CD4-positive, alpha-beta memory T cell (primary cell): Measurements from ENCODE around the gene WDR81. TPM values are rescaled to one million over a fixed set of nuclear protein-coding genes. Genes with fewer than 3 reads are reported as not detected.

Experiments
- CTCF ChIA-PET: fragments of 350-600 bp; sonication (Branson Sonifier 250); formaldehyde crosslinking; loops from one replicate; lab custom pipeline; 2021; ENCODE audit warnings: inconsistent platforms; ENCODE audit not compliant: partially characterized antibody; lab: Charles Lee
- POLR2A ChIA-PET: fragments of 350-600 bp; sonication (Branson Sonifier 250); formaldehyde crosslinking; loops from one replicate; lab custom pipeline; 2021; ENCODE audit not compliant: partially characterized antibody; lab: Charles Lee
- DNase-seq, 5 donors: peaks; one replicate each; pipeline versions ENCODE4 v3.0.0 to v3.0.0-alpha.2; 2020 to 2022; ENCODE audit warnings: mixed read lengths in 1 of 5
- H3K27ac ChIP-seq: one replicate; pipeline ENCODE4 v1.7.0; 2013; ENCODE audit warnings: low read depth, low read length
- H3K27me3 ChIP-seq: 2 replicates; pipeline ENCODE4 v1.7.0; 2013; ENCODE audit warnings: mild to moderate bottlenecking, low read length, moderate library complexity; ENCODE audit not compliant: insufficient read depth
- H3K36me3 ChIP-seq: 2 replicates; pipeline ENCODE4 v1.7.0; 2013; ENCODE audit warnings: mild to moderate bottlenecking, low read length, moderate library complexity; ENCODE audit not compliant: insufficient read depth
- H3K4me1 ChIP-seq: 2 replicates; pipeline ENCODE4 v1.7.0; 2013; ENCODE audit warnings: mild to moderate bottlenecking, low read length, moderate library complexity; ENCODE audit not compliant: insufficient read depth
- H3K4me3 ChIP-seq, 2 donors: one replicate each; pipeline ENCODE4 v1.7.0; 2013; ENCODE audit warnings: low read length in 2 of 2, mild to moderate bottlenecking in 1 of 2
- H3K9me3 ChIP-seq, 2 donors: one replicate each; pipeline ENCODE4 v1.7.0; 2013; ENCODE audit warnings: low read length in 2 of 2, control low read depth in 1 of 2; ENCODE audit not compliant: control insufficient read depth in 1 of 2
- H3K27ac Mint-ChIP-seq, 7 donors: one replicate each; pipeline ENCODE4 v1.8.0; 2020 to 2021; ENCODE audit warnings: mixed read lengths in 7 of 7, mild to moderate bottlenecking in 6 of 7, inconsistent platforms in 3 of 7, moderate library complexity in 3 of 7
- H3K27me3 Mint-ChIP-seq, 2 donors: one replicate each; pipeline ENCODE4 v1.8.0; 2020 to 2021; ENCODE audit warnings: mixed read lengths in 2 of 2
- H3K36me3 Mint-ChIP-seq, 2 donors: one replicate each; pipeline ENCODE4 v1.8.0; 2020 to 2021; ENCODE audit warnings: mixed read lengths in 2 of 2, inconsistent platforms in 1 of 2, mild to moderate bottlenecking in 1 of 2
- H3K4me1 Mint-ChIP-seq, 4 donors: one replicate each; pipeline ENCODE4 v1.8.0; 2020 to 2021; ENCODE audit warnings: mixed read lengths in 4 of 4, mild to moderate bottlenecking in 1 of 4
- H3K4me3 Mint-ChIP-seq, 8 donors: one replicate each; pipeline ENCODE4 v1.8.0; 2020 to 2021; ENCODE audit warnings: mixed read lengths in 8 of 8, mild to moderate bottlenecking in 7 of 8, moderate library complexity in 6 of 8, inconsistent platforms in 3 of 8
- H3K9me3 Mint-ChIP-seq, 8 donors: one replicate each; pipeline ENCODE4 v1.8.0; 2020 to 2021; ENCODE audit warnings: mixed read lengths in 8 of 8, mild to moderate bottlenecking in 5 of 8, inconsistent platforms in 3 of 8, moderate library complexity in 1 of 8
- intact Hi-C: fragments of 100-400 bp; cut with micrococcal nuclease; formaldehyde crosslinking; loops from one replicate; pipeline ENCODE4 v1.15.1; 2023
- polyA plus RNA-seq, 2 donors: library from polyadenylated mRNA; unstranded; fragments of 300-500 nt; fragmentation: Illumina TruSeq; gene quantifications; one replicate each; pipeline ENCODE4 v1.2.3, GENCODE V29; 2021
- total RNA-seq, 2 experiments: library from RNA; stranded (reverse); gene quantifications; one replicate each; pipeline ENCODE4 v1.2.3, GENCODE V29; 2021

Gene WDR81
- total and polyA plus RNA-seq, 4 experiments from 2014 or later = 4.4 to 40.3 (median 29.9) TPM

DNA sequence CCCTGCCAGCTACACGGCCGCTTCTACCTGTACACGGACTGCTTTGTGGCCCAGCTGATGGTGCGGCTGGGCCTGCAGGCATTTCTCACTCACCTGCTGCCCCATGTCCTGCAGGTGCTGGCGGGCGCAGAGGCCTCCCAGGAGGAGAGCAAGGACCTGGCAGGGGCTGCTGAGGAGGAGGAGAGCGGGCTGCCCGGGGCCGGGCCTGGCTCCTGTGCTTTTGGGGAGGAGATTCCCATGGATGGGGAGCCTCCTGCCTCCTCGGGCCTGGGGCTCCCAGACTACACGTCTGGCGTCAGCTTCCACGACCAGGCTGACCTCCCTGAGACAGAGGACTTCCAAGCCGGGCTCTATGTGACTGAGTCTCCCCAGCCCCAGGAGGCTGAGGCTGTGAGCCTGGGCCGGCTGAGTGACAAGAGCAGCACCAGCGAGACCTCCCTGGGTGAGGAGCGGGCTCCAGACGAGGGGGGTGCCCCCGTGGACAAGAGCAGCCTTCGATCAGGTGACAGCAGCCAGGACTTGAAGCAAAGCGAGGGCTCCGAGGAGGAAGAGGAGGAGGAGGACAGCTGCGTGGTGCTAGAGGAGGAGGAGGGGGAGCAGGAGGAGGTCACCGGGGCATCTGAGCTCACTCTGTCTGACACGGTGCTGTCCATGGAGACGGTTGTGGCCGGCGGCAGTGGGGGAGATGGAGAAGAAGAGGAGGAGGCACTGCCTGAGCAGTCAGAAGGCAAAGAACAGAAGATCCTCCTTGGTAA is 3.5 kb downstream of the WDR81 start:
- ChIA-PET POLR2A (interaction anchor here (1.7 to 4.0 kb wide), 3 partner anchors 9 to 36 kb away, joined by 5 to 12 read pairs (median 7); no protein-coding TSS in a partner anchor), CTCF (no interaction called here)
- H3K9me3 Mint-ChIP-seq = peaks cover 0 to 2% (median 0%) of the 10 kb centered on the region in 8 donors
- Histone ChIP-seq H3K9me3 (no peaks in the 10 kb centered on the region), H3K4me3 (no peak overlapping the region), H3K27ac (no peak overlapping the region), H3K36me3 (peaks cover 16% of the 10 kb centered on the region), H3K27me3 (no peaks in the 10 kb centered on the region), H3K4me1 (peaks cover 46% of the 10 kb centered on the region)
- no peaks in the 10 kb centered on the region for H3K27me3 Mint-ChIP-seq
- DNase-seq = no peak
- peaks cover 11 to 52% (median 24%) of the 10 kb centered on the region in 4 donors for H3K4me1 Mint-ChIP-seq
- H3K27ac Mint-ChIP-seq = peak overlapping the region in 2 of 7 donors; percentile 36 to 53
- peaks cover 8 to 26% of the 10 kb centered on the region in 2 donors for H3K36me3 Mint-ChIP-seq
- intact Hi-C loops = no loop called here
- H3K4me3 Mint-ChIP-seq = peak overlapping the region in 1 of 8 donors; percentile 36

GRCh38 chr17:1729966-1730325 is 5.4 kb downstream of the WDR81 start:
- H3K9me3 Mint-ChIP-seq = no peaks in the 10 kb centered on the region
- Histone ChIP-seq H3K36me3 (peaks cover 16% of the 10 kb centered on the region), H3K27me3 (no peaks in the 10 kb centered on the region), H3K9me3 (no peaks in the 10 kb centered on the region), H3K27ac (no peak overlapping the region), H3K4me3 (no peak overlapping the region), H3K4me1 (peaks cover 35% of the 10 kb centered on the region)
- DNase-seq = no peak
- ChIA-PET POLR2A (interaction anchor here (1.6 kb wide), 1 partner anchor 13 kb away, joined by 5 read pairs; the partner anchor contains the start of gene SERPINF2), CTCF (no interaction called here)
- peaks cover 12 to 45% (median 16%) of the 10 kb centered on the region in 4 donors for H3K4me1 Mint-ChIP-seq
- H3K4me3 Mint-ChIP-seq = peak overlapping the region in 2 of 8 donors; percentile 31 to 42
- H3K27me3 Mint-ChIP-seq = no peaks in the 10 kb centered on the region
- peak overlapping the region in 2 of 7 donors; percentile 68 to 88 for H3K27ac Mint-ChIP-seq
- intact Hi-C loops = no loop called here
- peaks cover 8 to 30% of the 10 kb centered on the region in 2 donors for H3K36me3 Mint-ChIP-seq

GRCh38 chr17:1730326-1731193 is 6.1 kb downstream of the WDR81 start:
- peaks cover 16% of the 10 kb centered on the region for H3K36me3 ChIP-seq
- Mint-ChIP-seq H3K36me3 (peaks cover 8 to 29% of the 10 kb centered on the region in 2 donors), H3K27me3 (no peaks in the 10 kb centered on the region), H3K9me3 (no peaks in the 10 kb centered on the region), H3K4me3 (no peak overlapping the region), H3K27ac (no peak overlapping the region), H3K4me1 (peaks cover 11 to 45% (median 13%) of the 10 kb centered on the region in 4 donors)
- DNase-seq = no peak
- H3K9me3 ChIP-seq = no peaks in the 10 kb centered on the region
- POLR2A ChIA-PET = interaction anchor here (0.7 to 1.9 kb wide), 3 partner anchors 13 to 33 kb away, joined by 3 to 8 read pairs (median 5); partner anchors contain the start of gene SERPINF2
- H3K27me3 ChIP-seq = no peaks in the 10 kb centered on the region
- no peak overlapping the region for H3K4me3 ChIP-seq
- no peak overlapping the region for H3K27ac ChIP-seq
- H3K4me1 ChIP-seq = peaks cover 29% of the 10 kb centered on the region
- intact Hi-C loops = no loop called here
- CTCF ChIA-PET = interaction anchor here (1.4 kb wide), 1 partner anchor 22 kb away, joined by 3 read pairs; no protein-coding TSS in a partner anchor

- CTCF ChIA-PET = interaction anchor here (1.4 kb wide), 1 partner anchor 21 kb away, joined by 3 read pairs; no protein-coding TSS in a partner anchor
- peaks cover 9 to 43% (median 10%) of the 10 kb centered on the region in 4 donors for H3K4me1 Mint-ChIP-seq
- no peak overlapping the region for H3K4me3 Mint-ChIP-seq
- POLR2A ChIA-PET = interaction anchor here (1.6 to 1.9 kb wide), 2 partner anchors 12 to 15 kb away, joined by 5 to 8 read pairs; partner anchors contain the start of gene SERPINF2
- Histone ChIP-seq H3K36me3 (peaks cover 16% of the 10 kb centered on the region), H3K4me1 (peaks cover 27% of the 10 kb centered on the region), H3K27me3 (no peaks in the 10 kb centered on the region), H3K9me3 (no peaks in the 10 kb centered on the region), H3K4me3 (no peak overlapping the region), H3K27ac (no peak overlapping the region)
- H3K9me3 Mint-ChIP-seq = no peaks in the 10 kb centered on the region
- intact Hi-C loops = no loop called here
- no peak overlapping the region for H3K27ac Mint-ChIP-seq
- H3K27me3 Mint-ChIP-seq = no peaks in the 10 kb centered on the region
- H3K36me3 Mint-ChIP-seq = peaks cover 8 to 29% of the 10 kb centered on the region in 2 donors
- no peak for DNase-seq
These were observed 6.6 kb downstream of the WDR81 start for GRCh38 chr17:1731194-1731506.

- ChIA-PET POLR2A (interaction anchor here (0.5 to 1.9 kb wide), 5 partner anchors 16 to 138 kb away, joined by 3 to 8 read pairs (median 3); no protein-coding TSS in a partner anchor), CTCF (interaction anchor here (1.4 to 1.8 kb wide), 3 partner anchors 11 to 51 kb away, joined by 3 to 6 read pairs (median 6); no protein-coding TSS in a partner anchor)
- no peak overlapping the region for H3K4me3 ChIP-seq
- intact Hi-C loops = no loop called here
- no peaks in the 10 kb centered on the region for H3K9me3 Mint-ChIP-seq
- no peaks in the 10 kb centered on the region for H3K9me3 ChIP-seq
- peaks cover 26% of the 10 kb centered on the region for H3K4me1 ChIP-seq
- H3K27me3 ChIP-seq = no peaks in the 10 kb centered on the region
- H3K4me3 Mint-ChIP-seq = no peak overlapping the region
- H3K27ac ChIP-seq = no peak overlapping the region
- peaks cover 11 to 49% (median 14%) of the 10 kb centered on the region in 4 donors for H3K4me1 Mint-ChIP-seq
- no peaks in the 10 kb centered on the region for H3K27me3 Mint-ChIP-seq
- no peak overlapping the region for H3K27ac Mint-ChIP-seq
- peaks cover 6% of the 10 kb centered on the region for H3K36me3 ChIP-seq
- H3K36me3 Mint-ChIP-seq = peaks cover 11 to 36% of the 10 kb centered on the region in 2 donors
- DNase-seq = no peak
These were observed 7.8 kb downstream of the WDR81 start for GRCh38 chr17:1732241-1732832.

GRCh38 chr17:1732833-1733321 is 8.4 kb downstream of the WDR81 start:
- Mint-ChIP-seq H3K4me1 (peaks cover 11 to 50% (median 14%) of the 10 kb centered on the region in 4 donors), H3K4me3 (no peak overlapping the region), H3K27ac (peak overlapping the region in 1 of 7 donors; percentile 60), H3K36me3 (peaks cover 11 to 36% of the 10 kb centered on the region in 2 donors), H3K9me3 (no peaks in the 10 kb centered on the region), H3K27me3 (no peaks in the 10 kb centered on the region)
- H3K36me3 ChIP-seq = peaks cover under 1% of the 10 kb centered on the region
- H3K4me1 ChIP-seq = peaks cover 23% of the 10 kb centered on the region
- CTCF ChIA-PET = interaction anchor here (1.5 to 1.8 kb wide), 2 partner anchors 11 to 51 kb away, joined by 6 read pairs; no protein-coding TSS in a partner anchor
- intact Hi-C loops = no loop called here
- no peaks in the 10 kb centered on the region for H3K27me3 ChIP-seq
- POLR2A ChIA-PET = interaction anchor here (0.5 to 1.5 kb wide), 4 partner anchors 17 to 138 kb away, joined by 3 to 5 read pairs (median 3); no protein-coding TSS in a partner anchor
- no peak for DNase-seq
- no peak overlapping the region for H3K27ac ChIP-seq
- H3K4me3 ChIP-seq = no peak overlapping the region
- no peaks in the 10 kb centered on the region for H3K9me3 ChIP-seq
